HCT116 (cell line): ENCODE data around the gene GRAMD1C. TPM values are rescaled to one million over a fixed set of nuclear protein-coding genes. Genes with fewer than 3 reads are reported as not detected.

Experiments used
- ATAC-seq: fragments of 200-7000 bp; cut with Tn5 transposase; 2 replicates; pipeline ENCODE4 v1.9.1; 2020; ENCODE audit warnings: mild to moderate bottlenecking, moderate library complexity
- BruUV-seq: library from RNA; stranded (reverse); fragments of 400-500 nt; replicated peaks from 2 replicates; lab custom pipeline; 2021; lab: Mats Ljungman, UMichigan
- CTCF ChIA-PET: fragments of 300-600 bp; sonication (Branson Sonifier 250); formaldehyde crosslinking; loops from one replicate; lab custom pipeline; 2021; ENCODE audit warnings: antibody characterized with exemption; lab: Charles Lee
- POLR2A ChIA-PET: fragments of 300-600, 350-600 bp; sonication (Branson Sonifier 250); formaldehyde crosslinking; loops from one replicate; lab custom pipeline; 2021; ENCODE audit warnings: antibody characterized with exemption; lab: Charles Lee
- RAD21 ChIA-PET, 2 experiments: fragments of 300-600 bp; sonication (Branson Sonifier 250); formaldehyde crosslinking; loops; one replicate each; lab custom pipeline; 2023; ENCODE audit warnings: low total read pairs in 2 of 2; ENCODE audit not compliant: uncharacterized antibody in 2 of 2, unreplicated experiment in 2 of 2, low non-redundant PET in 1 of 2; lab: Charles Lee
- DNase-seq: peaks from one replicate; pipeline ENCODE4 v3.0.0-alpha.2; 2010; ENCODE audit warnings: low read depth, low spot score
- H2AFZ ChIP-seq: fragments of 200-600 bp; shearing (Covaris generic), sonication (generic); 2 replicates; pipeline ENCODE4 v1.6.1; 2017; ENCODE audit warnings: low read depth, mixed run types, mixed read lengths, antibody characterized with exemption, low read length; ENCODE audit not compliant: poor library complexity, severe bottlenecking
- H3K27ac ChIP-seq: 2 replicates; pipeline ENCODE4 v1.5.1; 2012; ENCODE audit warnings: low read depth, low read length
- H3K27me3 ChIP-seq: fragments of 200-600 bp; sonication (generic); 2 replicates; pipeline ENCODE4 v1.6.1; 2016; ENCODE audit warnings: mixed run types, low read length, mixed read lengths; ENCODE audit not compliant: insufficient read depth
- H3K36me3 ChIP-seq, 2 experiments: fragments of 200-500 bp in 1 of 2; fragments of 200-600 bp in 1 of 2; sonication (Bioruptor generic) in 1 of 2; sonication (generic) in 1 of 2; 2 replicates each; pipeline versions ENCODE4 v1.5.1 to v1.6.1; 2014 to 2016; ENCODE audit warnings: low read length in 2 of 2, inconsistent platforms in 1 of 2, mixed read lengths in 1 of 2, mixed run types in 1 of 2; ENCODE audit not compliant: insufficient read depth in 2 of 2, control insufficient read depth in 1 of 2
- H3K4me1 ChIP-seq, 2 experiments: fragments of 200-600 bp in 1 of 2; sonication (generic) in 1 of 2; 2 replicates each; pipeline versions ENCODE4 v1.5.1 to v1.6.1; 2012 to 2017; ENCODE audit warnings: low read length in 2 of 2, inconsistent platforms in 1 of 2, mild to moderate bottlenecking in 1 of 2, mixed read lengths in 1 of 2, mixed run types in 1 of 2, moderate library complexity in 1 of 2; ENCODE audit not compliant: insufficient read depth in 2 of 2, control insufficient read depth in 1 of 2
- H3K4me2 ChIP-seq: fragments of 200-600 bp; sonication (generic); 2 replicates; pipeline ENCODE4 v1.6.1; 2017; ENCODE audit warnings: mixed run types, low read length, mixed read lengths
- H3K4me3 ChIP-seq, 2 experiments: fragments of 200-600 bp in 1 of 2; sonication (generic) in 1 of 2; replicated peaks in 1 of 2; 2 replicates each; pipeline ENCODE4 v1.5.1; 2011 to 2016; ENCODE audit warnings: low read length in 2 of 2, control low read depth in 1 of 2, low read depth in 1 of 2, mild to moderate bottlenecking in 1 of 2, mixed read lengths in 1 of 2, mixed run types in 1 of 2
- H3K79me2 ChIP-seq: fragments of 200-600 bp; sonication (generic); 2 replicates; pipeline ENCODE4 v1.6.1; 2017; ENCODE audit warnings: mild to moderate bottlenecking, mixed run types, low read length, moderate library complexity, mixed read lengths; ENCODE audit not compliant: insufficient read depth
- H3K9ac ChIP-seq: fragments of 200-600 bp; sonication (generic); 2 replicates; pipeline ENCODE4 v1.6.1; 2016; ENCODE audit warnings: low read length, mixed read lengths
- H3K9me2 ChIP-seq: fragments of 200-600 bp; sonication (generic), shearing (Covaris generic); 2 replicates; pipeline ENCODE4 v1.6.1; 2017; ENCODE audit warnings: mixed run types, mild to moderate bottlenecking, moderate library complexity; ENCODE audit not compliant: insufficient read depth
- H3K9me3 ChIP-seq, 2 experiments: fragments of 200-500 bp in 1 of 2; fragments of 200-600 bp in 1 of 2; sonication (Bioruptor generic) in 1 of 2; sonication (generic) in 1 of 2; 2 replicates each; pipeline ENCODE4 v1.6.1; 2014 to 2017; ENCODE audit warnings: low read length in 2 of 2, mixed read lengths in 2 of 2, inconsistent platforms in 1 of 2, low read depth in 1 of 2, mild to moderate bottlenecking in 1 of 2, mixed run types in 1 of 2, moderate library complexity in 1 of 2; ENCODE audit not compliant: control insufficient read depth in 1 of 2, insufficient read depth in 1 of 2
- H4K20me1 ChIP-seq: fragments of 200-600 bp; sonication (generic), shearing (Covaris generic); 2 replicates; pipeline ENCODE4 v1.6.1; 2017; ENCODE audit warnings: mixed run types, mild to moderate bottlenecking, moderate library complexity; ENCODE audit not compliant: insufficient read depth
- CEBPB ChIP-seq: IDR thresholded peaks from 2 replicates; pipeline ENCODE4 v1.6.1; 2012; ENCODE audit warnings: low read depth
- CTCF ChIP-seq, 3 experiments: fragments of 200-600 bp in 1 of 3; sonication (generic) in 1 of 3; IDR thresholded peaks in 2 of 3; conservative IDR thresholded peaks in 1 of 3; 2 replicates each; pipeline ENCODE4 v1.5.1; 2012 to 2017; ENCODE audit warnings: low read depth in 2 of 3, low read length in 2 of 3, antibody characterized with exemption in 1 of 3, borderline replicate concordance in 1 of 3, control low read depth in 1 of 3, mild to moderate bottlenecking in 1 of 3, mixed read lengths in 1 of 3, mixed run types in 1 of 3, moderate library complexity in 1 of 3; ENCODE audit not compliant: insufficient read depth in 1 of 3
- EGR1 ChIP-seq: IDR thresholded peaks from 2 replicates; pipeline ENCODE4 v1.6.1; 2012; ENCODE audit warnings: low read depth
- ELF1 ChIP-seq: IDR thresholded peaks from 2 replicates; pipeline ENCODE4 v1.6.1; 2012; ENCODE audit warnings: low read depth, borderline replicate concordance
- EZH2 ChIP-seq: fragments of 200-600 bp; sonication (generic); IDR thresholded peaks from 2 replicates; pipeline ENCODE4 v1.6.1; 2017; ENCODE audit warnings: antibody characterized with exemption, mixed run types
- EZH2phosphoT487 ChIP-seq: fragments of 200-600 bp; IDR thresholded peaks from 2 replicates; pipeline ENCODE4 v1.6.1; 2018; ENCODE audit warnings: antibody characterized with exemption, borderline replicate concordance
- FOSL1 ChIP-seq: IDR thresholded peaks from 2 replicates; pipeline ENCODE4 v1.6.1; 2012; ENCODE audit warnings: low read depth
- JUND ChIP-seq: IDR thresholded peaks from 2 replicates; pipeline ENCODE4 v1.6.1; 2012
- POLR2A ChIP-seq: IDR thresholded peaks from 2 replicates; pipeline ENCODE4 v1.7.0; 2011; ENCODE audit warnings: borderline replicate concordance; ENCODE audit not compliant: insufficient read depth, insufficient read length; ENCODE audit errors: extremely low read depth
- REST ChIP-seq: IDR thresholded peaks from 2 replicates; pipeline ENCODE4 v1.6.1; 2012; ENCODE audit warnings: low read depth
- SRF ChIP-seq: IDR thresholded peaks from 2 replicates; pipeline ENCODE4 v1.6.1; 2012; ENCODE audit warnings: low read depth
- ZNF274 ChIP-seq: fragments of 200-500 bp; sonication (Bioruptor generic); IDR thresholded peaks from 2 replicates; pipeline ENCODE4 v1.6.1; 2014; ENCODE audit warnings: mild to moderate bottlenecking, low read depth, low read length, inconsistent platforms
- intact Hi-C: fragments of 100-400 bp; cut with micrococcal nuclease; formaldehyde crosslinking; loops from 2 replicates; pipeline ENCODE4 v1.10.0; 2022
- total RNA-seq: library from RNA; stranded (reverse); gene quantifications from one replicate; pipeline ENCODE4 v1.2.1, GENCODE V29; 2021; ENCODE audit not compliant: unreplicated experiment

The GRAMD1C gene
- total RNA-seq, 1 experiment from 2014 or later, result 7.9 TPM

- Histone ChIP-seq H2AFZ (no peak overlapping the region), H3K4me1 (no peaks in the 10 kb centered on the region), H3K9ac (no peak overlapping the region), H3K79me2 (no peaks in the 10 kb centered on the region), H4K20me1 (no peaks in the 10 kb centered on the region), H3K9me3 (no peaks in the 10 kb centered on the region), H3K9me2 (no peaks in the 10 kb centered on the region), H3K27ac (no peak overlapping the region), H3K27me3 (no peaks in the 10 kb centered on the region), H3K36me3 (peaks cover 0 to 7% of the 10 kb centered on the region in 2 experiments; a peak in 1 of 4 replicates), H3K4me3 (no peak overlapping the region), H3K4me2 (no peak overlapping the region)
- intact Hi-C loops, result no loop called here
- no peak for TF ChIP-seq POLR2A
- TF ChIP-seq EZH2phosphoT487, result no peak
- TF ChIP-seq SRF, result no peak
- TF ChIP-seq EGR1, result no peak
- TF ChIP-seq FOSL1, result no peak
- TF ChIP-seq ELF1, result no peak
- no peak for TF ChIP-seq CEBPB
- ChIA-PET POLR2A (no interaction called here), CTCF (no interaction called here), RAD21 (no interaction called here)
- ATAC-seq (no peak), DNase-seq (no peak)
- no TSS peak for BruUV-seq
Measured at GRCh38 chr3:113805249-113805648, 33.3 kb upstream of the GRAMD1C start.

GRCh38 chr3:113812854-113813253 is 25.7 kb upstream of the GRAMD1C start:
- ATAC-seq, result no peak
- RAD21 ChIA-PET, result no interaction called here
- intact Hi-C loops, result no loop called here

More at GRCh38 chr3:113812854-113813253, 25.7 kb upstream of the GRAMD1C start:
- no TSS peak for BruUV-seq
- H4K20me1 ChIP-seq, result no peaks in the 10 kb centered on the region
- no peak overlapping the region for H3K4me3 ChIP-seq
- H3K4me1 ChIP-seq, result no peaks in the 10 kb centered on the region
- H3K9ac ChIP-seq, result no peak overlapping the region
- ChIA-PET POLR2A (interaction anchor here (0.6 kb wide), 1 partner anchor 20 kb away, joined by 3 read pairs; no protein-coding TSS in a partner anchor), CTCF (no interaction called here)
- no peak overlapping the region for H2AFZ ChIP-seq
- no peak for TF ChIP-seq ELF1
- TF ChIP-seq REST, result no peak
- TF ChIP-seq JUND, result no peak
- no peak for TF ChIP-seq SRF
- no peak for TF ChIP-seq FOSL1
- TF ChIP-seq EZH2, result no peak
- TF ChIP-seq CTCF (IDR thresholded peaks at IDR 0.05 in 2 of 3, conservative IDR thresholded peaks at IDR 0.05 in 1 of 3; ENCODE audit: borderline replicate concordance in 1 of 3, insufficient read depth in 1 of 3, low read depth in 2 of 3, low read length in 2 of 3), result no peak
- no peak for TF ChIP-seq ZNF274
- no peak overlapping the region for H3K27ac ChIP-seq
- H3K79me2 ChIP-seq, result no peaks in the 10 kb centered on the region
- no peak overlapping the region for H3K4me2 ChIP-seq
- no peaks in the 10 kb centered on the region; a peak in 1 of 4 replicates for H3K36me3 ChIP-seq
- H3K9me2 ChIP-seq, result no peaks in the 10 kb centered on the region
- DNase-seq, result no peak
- no peaks in the 10 kb centered on the region for H3K9me3 ChIP-seq
- H3K27me3 ChIP-seq, result no peaks in the 10 kb centered on the region
